ENCODE data around the gene SRP68.

DNA sequence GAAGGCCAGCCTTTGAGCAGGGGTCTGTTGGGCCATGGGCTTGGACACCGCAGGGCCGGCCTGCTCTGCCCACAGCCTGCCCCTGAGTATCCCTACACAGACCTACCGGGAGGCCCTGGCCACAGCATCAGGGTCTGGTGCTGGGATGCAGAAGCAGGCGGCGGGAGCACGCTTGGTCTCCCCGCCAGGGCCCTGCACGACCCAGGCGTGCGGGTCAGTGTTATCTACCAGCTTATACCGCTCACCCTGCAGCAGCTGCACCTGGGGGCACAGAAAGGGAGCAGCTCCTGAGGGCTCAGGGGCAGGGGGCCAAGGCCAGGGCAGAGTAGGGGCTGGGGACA, 54.0 kb downstream of the SRP68 start:
- TF ChIP-seq, protein P1, sequence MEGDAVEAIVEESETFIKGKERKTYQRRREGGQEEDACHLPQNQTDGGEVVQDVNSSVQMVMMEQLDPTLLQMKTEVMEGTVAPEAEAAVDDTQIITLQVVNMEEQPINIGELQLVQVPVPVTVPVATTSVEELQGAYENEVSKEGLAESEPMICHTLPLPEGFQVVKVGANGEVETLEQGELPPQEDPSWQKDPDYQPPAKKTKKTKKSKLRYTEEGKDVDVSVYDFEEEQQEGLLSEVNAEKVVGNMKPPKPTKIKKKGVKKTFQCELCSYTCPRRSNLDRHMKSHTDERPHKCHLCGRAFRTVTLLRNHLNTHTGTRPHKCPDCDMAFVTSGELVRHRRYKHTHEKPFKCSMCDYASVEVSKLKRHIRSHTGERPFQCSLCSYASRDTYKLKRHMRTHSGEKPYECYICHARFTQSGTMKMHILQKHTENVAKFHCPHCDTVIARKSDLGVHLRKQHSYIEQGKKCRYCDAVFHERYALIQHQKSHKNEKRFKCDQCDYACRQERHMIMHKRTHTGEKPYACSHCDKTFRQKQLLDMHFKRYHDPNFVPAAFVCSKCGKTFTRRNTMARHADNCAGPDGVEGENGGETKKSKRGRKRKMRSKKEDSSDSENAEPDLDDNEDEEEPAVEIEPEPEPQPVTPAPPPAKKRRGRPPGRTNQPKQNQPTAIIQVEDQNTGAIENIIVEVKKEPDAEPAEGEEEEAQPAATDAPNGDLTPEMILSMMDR (IDR thresholded peaks at IDR 0.05), result no peak
- TF ChIP-seq POLR2A (IDR thresholded peaks at IDR 0.05), result no peak
